HG02938 (cell line): ENCODE data around the gene SHFL.

Experiments
- ATAC-seq: cut with Tn5 transposase; IDR thresholded peaks from one replicate; pipeline ENCODE4 v1.9.1; 2021; ENCODE audit warnings: mild to moderate bottlenecking, moderate library complexity; ENCODE audit not compliant: unreplicated experiment

Gene SHFL

DNA sequence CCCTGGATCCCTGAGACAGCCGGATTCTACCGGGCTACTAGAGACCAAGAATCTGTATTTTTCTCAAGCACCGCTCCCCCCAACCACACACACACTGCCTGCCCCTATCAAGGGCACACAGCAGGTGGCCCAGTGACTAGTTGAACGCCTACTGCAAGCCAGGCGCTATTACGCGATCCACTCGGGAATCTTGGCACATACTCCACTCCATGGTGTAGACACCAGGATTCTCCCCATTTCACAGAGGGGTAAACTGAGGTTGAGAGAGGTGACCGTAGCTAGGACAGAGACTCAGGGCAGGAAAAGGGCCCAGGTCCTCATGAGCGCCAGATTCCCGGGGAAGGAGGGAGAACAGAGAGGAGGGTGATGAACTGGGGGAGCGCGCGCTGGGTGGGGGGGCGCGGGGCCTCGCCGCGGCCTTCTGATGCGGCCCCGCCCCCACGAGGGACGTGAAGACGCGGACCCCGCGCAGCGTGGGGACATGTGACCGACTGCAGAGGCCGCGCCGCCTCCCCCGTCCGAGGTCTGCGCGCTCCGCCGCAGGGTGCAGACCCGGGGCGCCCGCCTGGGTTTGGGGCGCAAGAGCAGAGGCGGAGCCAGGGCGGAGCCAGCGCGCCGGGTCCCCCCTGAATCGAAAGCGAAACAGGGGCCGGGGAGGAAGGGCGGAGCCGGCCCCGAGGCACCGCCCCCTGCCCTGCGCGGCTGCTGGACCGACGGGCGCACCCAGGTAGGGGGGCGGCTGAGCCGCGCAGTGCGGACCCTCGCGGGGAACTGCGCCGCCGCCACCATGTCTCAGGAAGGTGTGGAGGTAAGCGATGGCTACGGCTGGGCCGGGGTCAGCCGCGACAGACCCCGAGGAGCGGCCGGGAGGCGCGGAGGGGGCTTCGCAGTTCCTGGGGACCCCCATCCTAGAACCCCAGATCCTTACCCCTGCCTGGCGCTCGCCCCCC is at the start of gene SHFL:
SHFL (plus strand) TSS at position 677 of the 950 bp plus-strand sequence; CDS start at position 788, 111 bp downstream.
- peak; percentile 85 for ATAC-seq

DNA sequence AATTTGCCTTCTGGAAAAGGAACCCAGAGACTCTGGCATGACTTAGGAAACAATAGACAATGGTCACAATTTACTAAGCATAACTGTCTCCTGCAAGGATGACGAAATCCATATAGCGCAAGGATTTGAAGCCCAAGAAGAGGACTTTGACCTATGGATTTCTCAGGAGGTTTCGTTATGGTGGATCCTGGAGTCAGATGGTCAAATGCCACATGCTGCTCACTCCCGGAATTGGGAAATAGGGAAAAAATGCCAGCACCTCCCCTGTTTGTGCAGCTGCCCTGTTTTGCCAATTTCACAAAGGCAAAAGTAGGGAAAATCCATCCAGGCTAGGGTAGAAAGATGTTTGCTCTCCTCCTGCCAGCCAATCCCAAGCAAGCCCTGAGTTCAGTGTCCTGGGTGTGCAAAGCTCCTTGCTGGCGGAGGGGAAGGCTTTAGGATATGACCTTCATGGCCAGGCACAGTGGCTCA is 49.5 kb upstream of the SHFL start:
- no peak for ATAC-seq

DNA sequence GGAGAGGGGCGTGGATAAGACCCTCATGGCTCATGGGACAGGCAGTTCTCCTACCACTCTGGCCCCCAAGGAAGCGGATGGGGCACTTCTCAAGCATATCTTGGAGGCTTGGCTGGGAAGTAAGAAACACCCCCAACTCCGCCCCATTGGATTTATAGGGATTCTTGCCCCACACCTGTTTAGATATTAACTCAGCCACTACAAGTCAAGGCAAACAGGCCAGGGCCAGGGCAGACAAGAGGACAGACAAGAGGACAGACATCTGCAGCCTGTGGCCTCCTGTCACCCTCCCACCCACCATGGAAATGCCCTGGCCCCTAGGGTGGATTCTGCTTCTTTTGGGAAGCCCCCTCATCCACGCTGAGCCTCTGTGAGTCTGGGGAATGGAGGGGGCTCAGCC is 48.8 kb upstream of the SHFL start:
- ATAC-seq = no peak

DNA sequence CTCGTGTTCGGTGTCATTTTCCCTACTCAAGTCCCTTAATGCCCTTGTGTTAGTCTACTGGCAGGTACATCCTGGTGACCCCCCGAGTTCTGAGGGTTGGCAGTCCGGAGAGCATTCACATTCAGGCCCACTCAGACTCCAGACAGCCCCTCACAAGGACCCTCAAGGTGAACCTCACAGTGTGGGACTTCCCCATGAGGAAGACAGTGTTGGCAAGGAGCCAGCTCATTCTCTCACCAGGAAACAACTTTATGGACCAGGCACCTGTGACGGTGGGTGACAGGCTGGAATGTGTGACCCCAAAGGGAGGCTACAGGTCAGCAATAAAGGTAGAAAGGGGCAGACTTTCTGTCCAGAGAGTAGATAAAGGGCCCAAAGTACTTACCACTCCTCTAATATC is 48.3 kb upstream of the SHFL start:
- ATAC-seq = no peak

DNA sequence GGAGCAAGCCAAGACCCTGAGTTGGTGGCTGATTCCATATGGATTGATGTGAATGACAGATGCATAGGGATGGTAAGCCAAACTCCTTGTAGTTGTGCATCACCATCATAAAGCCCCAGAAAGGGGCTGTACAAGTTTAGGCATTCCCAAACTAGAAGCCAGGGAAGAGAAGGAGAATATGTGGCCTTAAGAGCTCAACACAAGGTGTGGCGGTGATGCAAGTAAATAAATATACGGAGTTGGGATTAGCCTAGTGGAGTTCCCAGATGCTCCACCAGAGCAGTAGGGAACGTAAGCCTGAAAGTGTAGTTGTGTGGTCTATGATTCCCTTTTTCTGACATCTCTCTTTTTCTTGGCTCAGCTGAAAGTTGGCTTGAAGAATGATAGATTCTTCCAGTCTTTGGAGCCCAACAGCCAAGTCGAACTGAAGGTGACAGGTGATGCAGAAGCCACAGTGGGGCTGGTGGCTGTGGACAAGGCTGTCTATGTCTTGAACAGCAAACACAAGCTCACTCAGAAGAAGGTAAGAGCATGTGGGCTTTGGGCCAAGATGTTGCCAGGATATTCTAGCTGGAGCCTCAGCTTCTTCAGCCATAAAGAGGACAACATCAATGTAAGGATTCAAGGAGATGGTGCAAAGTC is 42.7 kb upstream of the SHFL start:
- ATAC-seq = no peak

DNA sequence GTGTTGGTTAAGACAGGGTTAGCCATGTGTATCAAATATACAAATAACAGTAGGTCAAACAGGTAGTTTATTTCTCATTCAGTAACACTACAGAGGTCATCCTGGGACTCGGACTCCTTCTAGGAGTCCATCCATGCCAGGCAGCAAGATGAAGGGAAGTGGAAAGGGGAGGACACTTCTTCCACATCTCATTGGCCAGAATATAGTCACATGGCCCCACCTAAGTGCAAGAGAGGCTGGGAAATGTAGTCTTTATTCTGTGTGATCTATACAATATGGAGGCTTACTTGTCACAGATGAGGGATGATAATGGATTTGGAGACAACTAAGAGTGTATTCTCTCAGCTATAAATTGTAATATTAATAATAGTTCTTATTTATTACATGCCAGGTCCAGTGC is 41.7 kb upstream of the SHFL start:
- ATAC-seq = no peak

DNA sequence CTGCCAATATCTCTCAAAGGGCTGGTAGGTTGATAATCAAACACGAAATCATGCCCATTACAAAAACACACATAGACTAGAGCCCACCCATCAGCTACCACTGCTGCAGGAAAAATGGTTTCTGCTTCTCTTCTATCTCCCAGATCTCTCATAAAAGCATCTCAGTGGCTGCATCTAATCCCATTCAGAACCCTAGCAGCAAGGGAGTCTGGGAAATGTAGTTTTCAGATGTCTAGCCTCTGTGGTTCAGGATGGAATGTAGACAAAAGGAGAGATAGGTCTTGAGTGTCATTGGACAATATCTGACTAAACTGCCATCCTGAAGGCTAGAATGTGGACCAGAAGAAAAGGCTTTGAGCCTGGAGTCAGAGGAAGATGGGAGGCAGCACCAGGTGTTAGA is 40.7 kb upstream of the SHFL start:
- no peak for ATAC-seq

DNA sequence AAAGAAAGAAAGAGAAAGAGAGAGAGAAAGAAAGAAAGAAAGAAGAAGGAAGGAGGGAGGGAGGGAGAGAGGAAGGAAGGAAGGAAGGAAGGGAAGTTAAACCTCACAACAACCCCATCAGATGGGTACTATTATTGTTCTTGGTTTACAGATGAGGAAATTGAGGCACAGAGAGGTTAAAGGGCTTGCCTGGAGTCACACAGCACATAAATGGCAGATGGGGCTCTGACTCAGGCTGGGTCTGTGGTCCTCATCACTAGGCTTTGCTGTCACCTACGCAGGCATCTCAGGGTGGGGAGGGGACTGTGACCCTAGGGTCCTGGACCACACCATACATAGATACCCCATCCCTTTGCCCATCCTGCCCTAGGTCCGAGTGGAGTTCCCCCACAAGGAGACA is 36.5 kb upstream of the SHFL start:
- ATAC-seq = no peak

DNA sequence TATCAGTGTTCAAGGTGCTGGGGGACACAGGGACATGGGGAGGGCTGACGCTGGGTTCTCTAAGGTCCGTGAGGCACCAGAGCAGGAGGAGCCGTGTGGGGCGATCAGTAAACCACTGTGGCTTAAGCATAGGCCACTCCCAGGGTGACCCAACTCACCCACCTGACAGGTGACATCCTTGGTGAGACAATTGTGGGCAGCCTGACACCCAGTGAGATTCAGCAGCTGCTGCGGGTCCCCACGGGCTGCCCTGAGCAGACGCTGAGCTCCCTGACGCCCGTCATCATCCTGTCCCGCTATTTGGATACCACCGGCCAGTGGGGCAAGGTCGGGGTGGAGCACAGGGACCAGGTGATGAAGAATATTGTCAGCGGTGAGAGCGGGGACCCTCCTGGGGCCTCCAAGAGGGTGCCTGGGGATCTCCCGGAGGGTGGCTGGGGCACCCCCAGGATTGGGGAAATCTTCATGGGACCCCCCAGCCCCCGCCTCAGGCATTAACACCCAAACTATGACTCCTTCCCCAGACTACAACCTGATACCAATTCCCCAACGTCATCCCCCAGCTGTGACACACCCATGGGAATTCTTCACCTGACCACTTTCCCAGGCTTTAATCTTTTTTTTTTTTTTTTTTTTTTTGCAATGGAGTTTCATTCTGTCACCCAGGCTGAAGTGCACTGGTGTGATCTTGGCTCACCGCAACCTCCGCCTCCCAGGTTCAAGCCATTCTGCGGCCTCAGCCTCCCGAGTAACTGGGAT is 33.3 kb upstream of the SHFL start:
- no peak for ATAC-seq

DNA sequence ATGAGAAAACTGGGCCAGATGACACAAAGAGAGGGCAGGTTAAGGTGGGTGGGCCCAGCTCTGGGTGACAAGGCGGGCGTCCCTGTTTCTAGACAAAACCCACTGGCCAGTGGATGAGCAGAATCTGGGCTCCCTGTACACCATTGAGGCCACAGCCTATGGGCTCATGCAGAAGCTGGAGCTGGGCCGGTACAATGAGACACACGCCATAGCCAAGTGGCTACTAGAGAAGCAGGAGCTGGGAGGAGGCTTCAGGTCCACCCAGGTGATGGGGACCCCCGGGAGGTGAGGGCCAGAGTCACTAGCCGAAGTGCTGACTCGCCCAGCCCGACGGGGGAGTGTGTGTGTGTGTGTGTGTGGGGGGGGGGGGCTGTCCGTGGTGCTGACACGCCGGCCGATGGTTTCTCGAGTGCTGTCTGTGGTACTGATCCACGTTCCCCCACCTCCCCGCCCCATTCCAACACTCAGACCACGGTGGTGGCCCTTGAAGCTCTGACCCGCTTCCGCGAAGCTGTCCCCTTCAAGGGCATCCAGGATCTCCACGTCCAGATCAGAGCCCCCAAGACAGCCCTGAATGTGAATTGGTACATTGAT is 24.3 kb upstream of the SHFL start:
- ATAC-seq = no peak

DNA sequence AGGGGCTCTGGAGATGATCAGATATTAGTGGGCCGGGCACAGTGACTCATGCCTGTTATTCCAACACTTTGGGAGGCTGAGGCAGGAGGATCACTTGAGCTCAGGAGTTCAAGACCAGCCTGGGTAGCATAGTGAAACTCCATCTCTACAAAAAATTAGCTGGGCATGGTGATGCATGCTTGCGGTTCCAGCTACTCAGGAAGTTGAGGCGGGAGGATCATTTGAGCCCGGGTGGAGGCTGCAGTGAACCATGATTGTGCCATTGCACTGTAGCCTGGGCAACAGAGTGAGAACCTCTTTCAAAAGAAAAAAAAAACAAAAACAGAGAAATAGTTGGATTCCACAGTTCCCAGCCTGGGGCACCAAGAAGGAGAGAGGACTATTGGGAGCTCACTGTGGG is 17.9 kb upstream of the SHFL start:
- ATAC-seq = no peak

DNA sequence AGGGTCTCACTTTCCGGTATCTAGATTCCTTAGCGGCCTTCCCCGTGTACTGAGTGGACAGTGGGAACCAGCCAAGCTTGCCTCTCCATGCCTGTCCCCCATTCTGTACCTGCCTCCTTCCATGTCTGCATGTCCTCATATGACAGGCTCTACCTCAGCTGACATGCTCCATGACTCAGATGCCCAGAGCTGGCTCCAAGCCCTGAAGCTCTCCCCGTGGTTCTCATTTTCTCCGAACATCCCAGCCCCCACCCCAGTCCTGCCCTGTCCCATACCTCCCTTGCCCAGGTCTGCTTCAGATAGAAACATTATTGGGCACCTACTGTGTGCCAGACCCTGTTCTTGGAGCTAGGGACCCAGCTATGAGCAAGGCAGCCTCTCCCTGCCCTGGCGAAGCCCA is 17.1 kb upstream of the SHFL start:
- ATAC-seq = no peak

DNA sequence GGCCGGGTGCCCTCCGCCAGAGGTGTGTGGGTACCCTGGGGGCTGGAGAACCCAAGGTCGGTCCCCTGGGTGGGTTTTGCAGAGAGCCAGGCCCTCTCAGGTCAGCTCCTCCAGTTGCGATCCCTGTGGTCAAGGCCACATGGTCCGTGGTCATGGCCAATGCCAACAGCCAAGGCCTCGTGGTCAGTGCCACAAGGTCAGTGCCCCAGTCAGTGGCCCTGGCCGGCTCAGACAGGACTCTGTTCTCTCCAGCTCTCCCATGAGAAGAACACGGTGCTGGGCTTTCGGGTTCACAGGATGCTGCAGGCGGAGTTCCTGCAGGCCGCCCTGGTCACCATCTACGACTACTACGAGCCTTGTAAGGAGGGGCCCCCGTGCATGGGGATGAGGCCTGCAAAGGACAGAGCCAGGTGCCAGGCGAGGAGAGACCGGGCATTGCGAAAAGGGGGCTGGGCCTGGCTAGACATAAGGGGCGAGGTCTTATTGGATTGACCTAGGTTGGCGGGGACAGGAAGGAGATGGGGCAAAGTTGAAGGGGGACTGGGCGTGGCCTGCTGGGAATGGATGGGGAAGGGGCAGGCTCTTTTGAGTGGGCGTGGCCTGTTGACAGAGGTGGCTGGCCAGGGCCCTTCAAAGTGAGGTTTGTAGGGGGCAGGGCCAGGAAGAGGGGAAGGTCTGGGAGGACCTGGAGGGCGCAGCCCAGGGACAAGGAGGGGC is 15.2 kb upstream of the SHFL start:
- no peak for ATAC-seq

DNA sequence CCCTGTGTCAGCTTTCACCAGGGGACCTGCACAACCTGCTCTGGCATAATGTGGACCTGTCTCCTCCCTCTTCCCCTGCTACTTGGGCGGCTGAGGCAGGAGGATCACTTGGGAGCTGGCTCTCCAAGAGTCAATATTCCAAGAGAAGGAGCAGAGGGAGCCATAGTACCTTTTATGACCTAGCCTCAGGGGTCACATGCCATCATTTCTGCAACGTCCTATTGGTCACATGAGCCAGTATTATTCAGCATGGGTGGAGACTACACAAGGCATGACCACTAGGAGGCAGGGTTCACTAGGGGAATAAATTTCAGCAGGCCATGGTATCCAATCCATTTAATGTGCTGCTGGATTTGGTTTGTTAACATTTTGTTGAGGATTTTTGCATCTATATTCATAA is 12.0 kb upstream of the SHFL start:
- ATAC-seq = no peak

DNA sequence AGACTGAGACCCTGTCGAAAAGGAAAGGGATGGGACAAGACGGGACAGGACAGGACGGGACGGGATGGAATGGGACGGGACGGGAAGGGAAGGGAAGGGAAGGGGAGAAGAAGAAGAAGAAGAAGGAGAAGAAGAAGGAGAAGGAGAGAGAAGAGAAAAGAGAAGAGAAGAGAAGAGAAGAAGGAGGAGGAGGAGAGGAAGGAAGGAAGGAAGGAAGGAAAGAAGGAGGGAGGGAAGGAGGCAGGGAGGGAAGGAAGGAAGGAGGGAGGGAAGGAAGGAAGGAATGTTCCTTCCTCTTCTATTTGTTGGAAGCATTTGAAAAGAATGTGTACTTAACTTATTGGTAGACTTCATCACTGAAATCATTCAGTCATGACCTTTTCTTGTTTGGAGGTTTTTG is 9.6 kb upstream of the SHFL start:
- ATAC-seq = no peak

DNA sequence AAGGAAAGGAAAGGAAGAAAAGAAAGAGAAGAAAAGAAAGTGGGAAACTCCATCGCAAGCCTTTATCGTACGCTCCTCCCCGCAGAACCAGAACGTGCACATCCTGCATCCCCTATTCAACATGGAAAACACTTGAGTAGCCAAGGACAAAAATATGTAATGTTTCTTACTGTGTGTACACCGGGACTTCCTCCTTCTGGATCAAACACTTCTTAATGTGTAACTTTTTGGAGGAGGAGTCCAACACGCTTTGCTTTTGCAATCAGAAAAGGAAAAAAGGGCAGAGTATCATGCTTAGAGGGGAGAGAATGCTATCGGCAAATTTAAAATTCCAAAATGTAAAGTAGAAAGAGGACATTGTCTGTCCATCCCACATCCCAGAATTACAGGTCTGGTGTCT is 7.8 kb upstream of the SHFL start:
- ATAC-seq = no peak

DNA sequence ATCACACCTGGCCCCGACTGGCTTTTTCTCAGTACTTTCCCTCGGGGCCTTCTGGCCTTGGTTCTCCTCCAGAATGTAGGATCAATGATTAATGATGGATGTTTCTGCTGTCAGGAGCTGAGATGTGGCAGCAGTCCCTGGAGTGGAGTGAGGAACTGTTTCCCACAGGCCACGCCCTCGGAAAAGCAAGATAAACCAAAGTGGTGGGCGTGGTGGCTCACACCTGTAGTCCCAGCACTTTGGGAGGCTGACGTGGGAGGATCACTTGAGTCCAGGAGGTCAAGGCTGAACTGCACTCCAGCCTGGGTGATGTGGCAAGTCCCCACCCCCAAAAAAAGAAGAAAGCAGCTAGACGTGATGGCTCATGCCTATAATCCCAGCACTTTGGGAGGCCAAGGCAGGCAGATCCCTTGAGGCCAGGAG is 7.1 kb upstream of the SHFL start:
- no peak for ATAC-seq

DNA sequence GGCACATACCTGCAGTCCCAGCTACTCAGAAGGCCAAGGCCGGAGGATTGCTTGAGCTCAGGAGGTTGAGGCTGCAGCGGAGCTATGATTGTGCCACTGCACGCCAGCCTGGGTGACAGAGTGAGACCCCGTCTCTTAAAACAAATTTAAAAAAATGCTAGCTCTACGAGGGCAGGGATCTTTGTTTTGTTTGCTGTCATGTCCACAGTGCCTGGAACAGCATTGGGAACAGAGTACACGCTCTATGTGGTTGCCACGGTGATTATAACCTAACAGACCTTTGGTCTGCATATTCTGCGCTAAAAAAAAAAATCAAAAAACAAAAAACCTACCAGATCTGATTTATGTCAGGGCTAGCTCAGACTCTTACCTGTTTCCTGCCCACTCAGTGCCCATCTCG is 2.2 kb upstream of the SHFL start:
- ATAC-seq = no peak

DNA sequence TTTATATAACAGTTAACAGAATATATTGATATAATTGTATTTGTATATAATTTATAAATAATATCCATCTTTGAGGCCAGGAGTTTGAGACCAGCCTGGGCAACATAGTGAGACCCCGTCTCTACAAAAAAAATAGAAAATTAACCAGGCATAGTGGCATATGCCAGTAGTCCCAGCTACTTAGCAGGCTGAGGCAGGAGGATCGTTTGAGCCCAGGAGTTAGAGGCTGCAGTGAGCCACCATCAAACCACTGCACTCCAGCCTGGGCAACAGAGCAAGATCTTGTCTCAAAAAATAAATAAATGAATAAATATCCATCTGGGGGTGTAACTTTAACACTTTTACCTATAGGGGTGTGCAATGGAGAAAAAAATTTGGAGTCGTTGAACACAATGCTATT is 1.3 kb upstream of the SHFL start:
- ATAC-seq = no peak

DNA sequence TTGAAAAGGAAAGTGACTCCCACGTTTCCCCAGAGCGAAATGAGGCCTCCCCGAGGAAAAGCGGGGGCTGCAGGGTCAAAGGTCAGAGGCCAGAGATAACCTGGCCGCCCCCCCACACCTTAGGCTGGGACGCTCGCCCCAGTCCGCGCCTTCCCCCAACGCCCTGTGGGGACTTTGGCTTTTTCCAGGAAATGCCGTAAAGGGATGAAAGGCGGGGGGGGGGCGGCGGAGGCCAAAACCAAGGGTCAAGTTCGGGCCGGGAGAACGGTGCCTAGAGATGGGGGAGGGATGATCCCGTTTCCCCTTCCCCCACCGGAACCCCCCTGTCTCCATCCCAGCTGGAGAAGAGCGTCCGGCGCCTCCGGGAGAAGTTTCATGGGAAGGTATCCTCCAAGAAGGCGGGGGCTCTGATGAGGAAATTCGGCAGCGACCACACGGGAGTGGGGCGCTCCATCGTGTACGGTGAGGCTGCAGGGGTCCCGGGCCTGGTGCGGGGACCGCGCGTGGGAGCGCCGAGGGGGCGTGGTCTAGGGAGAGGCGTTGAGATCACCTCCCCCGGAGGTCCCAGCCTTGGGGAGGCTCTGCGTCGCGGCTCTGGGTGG is 575 bp downstream of the SHFL start:
- no peak for ATAC-seq
